ENCODE data around the gene PDE11A.

PDE11A gene

DNA sequence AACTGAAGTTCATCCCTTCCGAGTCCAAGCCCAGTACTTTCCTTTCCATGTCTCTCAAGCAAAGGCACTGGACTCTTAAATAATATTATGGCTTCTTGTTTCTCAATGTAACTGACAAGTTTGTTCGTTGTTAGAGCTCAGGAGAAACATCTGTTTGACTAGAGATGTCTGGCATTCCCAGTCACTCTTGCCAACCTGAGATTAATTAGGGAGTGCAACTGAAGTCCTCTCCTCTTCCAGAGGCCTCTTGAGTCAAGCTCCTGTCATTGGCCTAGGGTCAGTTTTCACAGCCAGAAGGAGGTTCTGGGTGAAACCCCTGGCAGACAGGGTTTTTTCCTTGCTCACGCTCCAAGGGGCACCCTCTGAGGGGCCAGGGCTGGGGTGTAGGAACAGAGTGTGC is 483.9 kb downstream of the PDE11A start:
- no peak for DNase-seq

DNA sequence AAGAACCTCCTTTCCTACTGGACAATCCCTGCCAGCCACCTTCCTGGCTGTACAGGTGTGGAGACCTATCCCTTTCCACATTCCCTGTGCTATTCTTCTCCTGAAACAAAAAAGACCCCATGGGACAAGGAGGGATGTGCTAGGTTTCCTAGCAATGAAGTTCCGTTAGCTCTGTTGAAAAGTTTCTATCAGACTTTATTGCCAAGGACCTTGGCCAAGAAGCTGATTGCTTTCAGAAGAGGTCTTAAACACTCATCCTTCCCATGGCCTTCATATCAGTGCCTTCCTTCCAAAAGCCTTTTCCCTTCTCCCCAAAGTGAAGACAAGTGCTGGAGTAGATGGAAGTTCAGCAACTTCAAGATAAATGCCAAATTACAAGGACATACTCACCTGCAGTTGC is 485.2 kb downstream of the PDE11A start:
- DNase-seq, result no peak

DNA sequence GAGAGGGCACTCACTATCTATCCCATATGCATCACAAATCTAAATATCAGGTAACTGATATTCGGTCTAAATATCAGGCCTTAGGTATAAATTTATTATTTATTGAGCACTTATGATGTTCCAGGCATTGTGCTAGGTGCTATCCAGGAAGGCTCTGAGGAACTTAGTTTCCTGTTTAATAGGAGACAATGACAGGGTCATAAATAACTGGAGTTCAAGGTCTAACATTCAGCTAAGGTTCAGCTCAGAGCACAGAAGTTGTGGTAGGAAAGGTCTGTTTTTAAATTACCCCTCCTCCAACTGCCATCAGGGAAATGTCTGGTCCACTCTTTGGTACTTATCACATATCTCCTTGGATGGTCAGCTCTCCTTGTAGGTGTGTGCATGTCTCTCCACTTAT is 486.4 kb downstream of the PDE11A start:
- DNase-seq, result no peak

DNA sequence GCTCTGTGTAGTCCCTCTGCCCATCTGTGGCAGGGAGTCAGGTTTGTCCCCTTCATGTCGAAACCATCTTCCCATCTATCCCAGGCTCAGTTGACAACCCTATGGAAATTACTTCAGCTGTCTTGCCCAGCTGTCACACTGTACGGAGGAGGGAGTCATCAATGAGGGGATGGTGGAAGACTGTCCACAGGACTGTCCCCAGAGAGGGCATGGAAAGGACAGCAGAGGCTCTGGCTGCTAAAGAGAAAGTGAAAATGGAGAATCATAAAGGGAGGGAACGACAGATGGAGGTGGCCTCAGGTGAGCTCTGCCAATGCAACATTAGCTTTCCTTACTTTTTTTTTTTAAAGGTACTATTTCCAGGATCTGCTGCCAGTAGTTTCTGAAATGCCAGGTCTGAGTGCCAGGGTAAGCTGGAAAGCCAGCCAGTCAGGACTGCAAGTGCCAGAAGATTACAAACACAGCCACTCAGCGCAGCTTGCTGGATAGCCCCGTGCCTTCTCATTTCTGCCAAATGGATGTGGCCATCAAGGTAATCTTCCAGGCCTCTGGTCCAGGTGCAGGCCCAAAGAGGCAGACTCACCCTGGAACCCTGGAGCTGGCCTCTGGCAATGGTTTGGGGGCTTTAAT is 487.2 kb downstream of the PDE11A start:
- DNase-seq, result no peak

DNA sequence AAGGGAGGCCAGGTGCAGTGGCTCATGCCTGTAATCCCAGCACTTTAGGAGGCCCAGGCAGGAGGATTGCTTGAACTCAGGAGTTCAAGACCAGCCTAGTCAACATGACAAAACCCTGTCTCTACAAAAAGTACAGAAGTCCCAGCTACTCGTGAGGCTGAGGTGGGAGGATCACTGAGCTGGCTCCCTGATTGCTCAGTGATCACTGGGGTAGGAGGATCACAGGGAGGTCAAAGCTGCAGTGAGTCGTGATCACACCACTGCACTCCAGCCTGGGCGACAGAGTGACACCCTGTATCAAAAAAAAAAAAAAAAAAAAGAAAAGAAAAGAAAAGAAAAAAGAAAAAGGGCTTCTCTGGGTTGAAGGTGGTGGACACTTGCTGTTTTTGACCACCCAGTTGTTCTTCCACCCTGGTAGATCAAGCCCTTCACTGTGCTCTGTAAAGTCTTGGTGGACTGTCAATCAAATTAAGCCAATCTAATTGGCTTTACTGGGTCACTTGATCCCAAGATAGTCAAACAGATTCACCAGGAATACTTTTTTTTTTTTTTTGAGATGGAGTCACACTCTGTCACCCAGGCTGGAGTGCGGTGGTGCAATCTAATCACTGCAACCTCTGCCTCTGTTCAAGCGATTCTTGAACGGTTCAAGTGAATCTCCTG is 488.4 kb downstream of the PDE11A start:
- no peak for DNase-seq

DNA sequence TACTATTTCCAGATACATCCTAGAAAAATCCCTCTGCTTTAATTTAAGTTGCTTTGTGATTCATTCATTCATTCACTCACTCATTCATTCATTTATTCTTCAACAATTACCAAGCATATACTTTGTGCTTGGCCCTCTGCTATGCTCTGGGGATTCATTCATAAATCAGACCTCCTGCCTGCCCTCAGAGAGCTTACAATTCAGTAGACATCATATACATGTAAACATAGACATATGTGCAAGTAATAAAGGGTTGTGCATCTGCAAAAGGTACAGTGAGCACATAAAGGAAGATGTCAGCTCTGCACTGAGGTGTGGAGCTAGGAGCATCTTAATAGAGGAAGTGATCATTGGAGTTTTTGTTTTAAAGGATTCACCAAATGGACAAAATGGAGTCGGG is 490.6 kb downstream of the PDE11A start:
- no peak for DNase-seq

DNA sequence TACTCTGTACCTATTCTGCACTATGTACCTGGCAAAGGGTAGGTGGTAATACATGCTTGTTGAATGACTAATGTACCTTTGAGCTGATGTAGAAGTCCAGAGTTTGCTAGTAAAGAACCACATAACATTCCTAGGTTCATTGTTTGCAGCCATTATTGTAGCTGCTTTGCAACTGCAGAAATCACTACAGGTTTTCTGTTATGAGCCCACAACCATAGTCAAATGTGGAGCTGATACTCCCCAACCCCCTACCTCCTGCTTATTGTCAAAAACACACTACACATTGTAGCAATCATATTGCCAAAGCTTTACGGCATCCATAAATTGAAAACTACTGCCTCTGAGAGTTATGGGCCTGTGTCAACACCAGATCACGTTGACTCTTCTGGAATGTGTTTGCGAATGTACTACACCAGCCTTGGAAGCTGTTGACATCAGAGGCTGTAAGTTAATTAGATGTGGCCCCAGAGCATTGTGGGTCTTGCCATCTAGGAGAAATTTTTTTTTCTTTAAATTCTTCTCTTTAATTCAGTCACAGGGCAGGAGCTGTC is 493.0 kb downstream of the PDE11A start:
- no peak for DNase-seq

DNA sequence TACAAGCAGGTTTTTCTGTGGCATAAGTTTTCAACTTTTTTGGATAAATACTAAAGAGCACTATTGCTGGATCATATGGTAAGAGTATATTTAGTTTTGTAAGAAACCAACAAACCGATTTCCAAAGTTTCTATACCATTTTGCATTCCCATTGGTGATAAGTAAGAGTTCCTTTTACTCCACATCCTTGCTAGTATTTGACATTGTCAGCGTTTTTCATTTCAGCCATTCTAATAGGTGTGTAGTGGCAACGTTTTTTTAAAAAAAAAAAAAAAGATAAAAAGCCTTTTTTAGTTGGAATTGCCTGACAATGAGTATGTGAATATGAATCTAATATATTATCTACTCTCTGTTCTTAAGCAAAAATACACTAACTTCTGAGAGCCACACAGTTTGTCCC is 494.1 kb downstream of the PDE11A start:
- no peak for DNase-seq

DNA sequence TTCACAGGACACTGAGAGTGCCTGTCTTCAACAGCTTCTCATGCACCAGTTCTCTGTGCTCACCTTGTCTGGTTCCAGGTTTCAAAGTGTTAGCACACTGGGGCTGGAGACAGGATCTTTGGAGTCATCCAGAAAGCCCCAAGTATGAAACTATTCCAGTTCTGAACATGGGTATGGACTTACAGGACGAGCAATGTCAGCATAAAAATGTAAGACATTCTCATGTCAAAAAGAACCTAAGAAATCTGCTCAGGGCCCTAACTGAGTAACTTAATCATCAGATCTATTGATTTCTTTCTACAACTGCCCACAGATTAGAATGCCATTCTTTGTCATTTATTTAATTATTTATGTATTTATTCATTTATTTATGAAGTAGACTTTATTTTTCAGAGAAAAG is 495.5 kb downstream of the PDE11A start:
- DNase-seq, result no peak

DNA sequence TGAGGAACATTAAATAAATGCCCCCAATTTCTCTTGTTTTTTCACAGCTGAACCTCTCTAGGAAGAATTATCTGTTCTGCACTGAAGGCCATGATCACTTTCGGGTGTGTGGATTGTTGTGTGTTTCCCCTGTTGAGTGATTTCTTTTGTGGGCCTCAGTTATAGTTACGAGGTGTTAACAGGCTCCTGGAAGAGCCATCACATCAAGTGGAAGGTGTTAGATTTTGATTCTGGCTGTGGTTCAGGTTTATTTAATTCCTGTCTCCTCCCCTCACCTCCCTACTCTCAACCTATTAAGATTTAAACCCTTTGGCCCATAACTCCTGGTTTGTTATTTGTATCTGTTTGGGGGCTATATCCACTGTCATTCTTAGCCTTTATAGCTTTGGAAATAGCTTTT is 497.2 kb downstream of the PDE11A start:
- no peak for DNase-seq

DNA sequence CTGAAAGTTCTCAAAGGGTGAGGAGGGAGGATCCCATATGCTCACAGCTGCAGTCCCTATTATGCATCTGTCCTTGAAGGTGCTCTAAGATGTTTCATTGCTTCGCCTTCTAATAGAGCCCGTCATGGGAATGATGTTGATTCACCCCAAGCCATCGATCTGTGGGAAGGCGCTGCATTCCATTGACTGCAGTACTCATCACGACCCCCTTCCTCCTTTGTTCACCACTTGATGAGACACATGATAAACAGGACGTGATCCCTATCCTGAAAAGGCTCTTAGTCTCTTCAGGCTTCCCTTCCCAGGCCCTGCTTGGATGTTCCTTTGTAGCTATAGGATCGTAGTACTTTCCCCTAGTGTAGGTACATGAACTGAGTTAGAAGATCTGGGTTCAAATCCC is 498.2 kb downstream of the PDE11A start:
- no peak for DNase-seq
